Measurements from ENCODE around the gene IL4R. TPM values are rescaled to one million over a fixed set of nuclear protein-coding genes. Genes with fewer than 3 reads are reported as not detected.

IL4R gene
- total and polyA plus RNA-seq, 10 of the 15 experiments (the other 5 are each of a cell fraction or from before 2014, with no cell fraction given): 2.6 to 70.4 (median 36.6) TPM

- in situ Hi-C loops (cut with MboI) (no loop called here), intact Hi-C loops (cut with micrococcal nuclease; ENCODE audit: unreplicated experiment) (no loop called here)
- POLR2A ChIA-PET: interaction anchor here (0.6 kb wide), 1 partner anchor 11 kb away, joined by 3 read pairs; no protein-coding TSS in a partner anchor
- FAIRE-seq: no peak
- Histone ChIP-seq H4K20me1 (ENCODE audit: control insufficient read depth, insufficient read depth) (no peaks in the 10 kb centered on the region; the same call in 1 of the 2 replicates), H3K79me2 (ENCODE audit: control insufficient read depth, insufficient read depth, low read length) (peaks cover 64% of the 10 kb centered on the region), H3K27me3 (replicated peaks in 1 of 2; ENCODE audit: control insufficient read depth in 2 of 2, insufficient read depth in 2 of 2, low read length in 1 of 2) (no peaks in the 10 kb centered on the region), H3K36me3 (ENCODE audit: control insufficient read depth in 2 of 2, insufficient read depth in 2 of 2, low read length in 1 of 2) (peaks cover 1 to 3% of the 10 kb centered on the region in 2 experiments; a peak in 3 of 4 replicates), H3K4me3 (no peak overlapping the region), H3K9me3 (replicated peaks; ENCODE audit: control insufficient read depth, insufficient read depth, low read length) (no peaks in the 10 kb centered on the region; the same call in 2 of the 3 replicates), H3K4me1 (ENCODE audit: control insufficient read depth, insufficient read depth, low read length) (peaks cover 18% of the 10 kb centered on the region), H3K4me2 (ENCODE audit: control insufficient read depth, insufficient read depth) (no peak overlapping the region), H3K9ac (ENCODE audit: control insufficient read depth, insufficient read depth, low read length) (no peak overlapping the region), H3K27ac (ENCODE audit: control insufficient read depth, insufficient read depth) (no peak overlapping the region), H2AFZ (ENCODE audit: control insufficient read depth, low read depth, low read length) (no peak overlapping the region)
- BruUV-seq (replicated peaks): no TSS peak
- no peak for TF ChIP-seq CBX5 (IDR thresholded peaks at IDR 0.05; ENCODE audit: low read depth)
- no peak for TF ChIP-seq NFYB (IDR thresholded peaks at IDR 0.05; ENCODE audit: insufficient read depth, low read depth, low read length)
- no peak for TF ChIP-seq FOXK2 (IDR thresholded peaks at IDR 0.05)
- no peak for TF ChIP-seq RB1 (IDR thresholded peaks at IDR 0.05; ENCODE audit: borderline replicate concordance)
- SMC1A ChIA-PET (ENCODE audit: uncharacterized antibody, unreplicated experiment): interaction anchor here (2.1 to 9.6 kb wide), 2 partner anchors 44 to 87 kb away, joined by 8 to 65 read pairs; no protein-coding TSS in a partner anchor
- 90% methylated on average over 13 of the region's 13 CpGs for WGBS (ENCODE audit: insufficient coverage, insufficient replicate concordance, low lambda C conversion rate, missing lambda C conversion rate)
- ATAC-seq: no peak
- no peak for DNase-seq (ENCODE audit: low read depth, low spot score)
- CTCF ChIA-PET: interaction anchor here (2.4 kb wide), 1 partner anchor 44 kb away, joined by 8 read pairs; no protein-coding TSS in a partner anchor
- RAD21 ChIA-PET (ENCODE audit: unreplicated experiment): no interaction called here
Measured at GRCh38 chr16:27323781-27324561, 10.2 kb downstream of the IL4R start.

DNA sequence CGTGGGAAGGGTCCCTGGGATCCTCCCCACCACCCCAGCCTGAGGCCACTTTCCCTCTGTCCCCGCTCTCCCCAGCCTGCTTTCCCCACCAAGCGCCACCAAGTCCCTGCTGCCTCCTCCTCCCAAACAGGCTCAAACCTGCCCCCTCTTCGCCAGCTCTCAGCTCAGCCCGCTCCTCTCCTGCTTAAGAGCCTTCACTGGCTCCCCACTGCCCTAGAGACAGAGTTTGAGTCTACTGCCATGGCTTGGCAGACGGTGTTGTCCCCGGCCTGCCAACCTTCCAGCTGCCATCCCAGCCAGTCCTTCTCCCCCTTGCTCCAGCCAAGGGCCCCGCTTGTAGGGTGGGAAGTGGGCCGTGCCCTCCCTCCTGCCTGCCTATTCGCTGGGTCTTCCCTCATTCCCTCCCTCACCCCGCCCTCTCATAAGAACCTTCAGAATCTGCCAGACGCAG is 11.1 kb downstream of the IL4R start:
- H3K79me2 ChIP-seq (ENCODE audit: control insufficient read depth, insufficient read depth, low read length): peaks cover 56% of the 10 kb centered on the region
- CTCF ChIA-PET: no interaction called here
- H3K4me3 ChIP-seq: no peak overlapping the region
- peaks cover 2 to 3% of the 10 kb centered on the region in 2 experiments; a peak in 3 of 4 replicates for H3K36me3 ChIP-seq (ENCODE audit: control insufficient read depth in 2 of 2, insufficient read depth in 2 of 2, low read length in 1 of 2)
- in situ Hi-C loops (cut with MboI): no loop called here
- intact Hi-C loops (cut with micrococcal nuclease; ENCODE audit: unreplicated experiment): no loop called here
- WGBS (ENCODE audit: insufficient coverage, insufficient replicate concordance, low lambda C conversion rate, missing lambda C conversion rate): 90% methylated on average over 11 of the region's 12 CpGs
- BruUV-seq (replicated peaks): no TSS peak
- SMC1A ChIA-PET (ENCODE audit: uncharacterized antibody, unreplicated experiment): interaction anchor here (0.9 kb wide), 1 partner anchor 50 kb away, joined by 3 read pairs; no protein-coding TSS in a partner anchor
- H3K4me2 ChIP-seq (ENCODE audit: control insufficient read depth, insufficient read depth): no peak overlapping the region
- H3K9me3 ChIP-seq (replicated peaks; ENCODE audit: control insufficient read depth, insufficient read depth, low read length): no peaks in the 10 kb centered on the region; the same call in 2 of the 3 replicates
- H3K9ac ChIP-seq (ENCODE audit: control insufficient read depth, insufficient read depth, low read length): no peak overlapping the region
- no peaks in the 10 kb centered on the region; the same call in 1 of the 2 replicates for H4K20me1 ChIP-seq (ENCODE audit: control insufficient read depth, insufficient read depth)
- POLR2A ChIA-PET: no interaction called here
- no peak for ATAC-seq
- no peak for DNase-seq (ENCODE audit: low read depth, low spot score)
- no peak for FAIRE-seq
- H2AFZ ChIP-seq (ENCODE audit: control insufficient read depth, low read depth, low read length): no peak overlapping the region
- RAD21 ChIA-PET (ENCODE audit: unreplicated experiment): no interaction called here
- H3K4me1 ChIP-seq (ENCODE audit: control insufficient read depth, insufficient read depth, low read length): peaks cover 16% of the 10 kb centered on the region
- no peaks in the 10 kb centered on the region for H3K27me3 ChIP-seq (replicated peaks in 1 of 2; ENCODE audit: control insufficient read depth in 2 of 2, insufficient read depth in 2 of 2, low read length in 1 of 2)
- TF ChIP-seq JUND (IDR thresholded peaks at IDR 0.05; ENCODE audit: low read depth, low read length) (no peak), SREBF2 (IDR thresholded peaks at IDR 0.05; ENCODE audit: low read length) (no peak), SMAD1 (IDR thresholded peaks at IDR 0.05; ENCODE audit: low read depth, partially characterized antibody) (no peak), CEBPZ (IDR thresholded peaks at IDR 0.05; ENCODE audit: low read depth, low read length) (no peak)
- TF ChIP-seq, protein P1, sequence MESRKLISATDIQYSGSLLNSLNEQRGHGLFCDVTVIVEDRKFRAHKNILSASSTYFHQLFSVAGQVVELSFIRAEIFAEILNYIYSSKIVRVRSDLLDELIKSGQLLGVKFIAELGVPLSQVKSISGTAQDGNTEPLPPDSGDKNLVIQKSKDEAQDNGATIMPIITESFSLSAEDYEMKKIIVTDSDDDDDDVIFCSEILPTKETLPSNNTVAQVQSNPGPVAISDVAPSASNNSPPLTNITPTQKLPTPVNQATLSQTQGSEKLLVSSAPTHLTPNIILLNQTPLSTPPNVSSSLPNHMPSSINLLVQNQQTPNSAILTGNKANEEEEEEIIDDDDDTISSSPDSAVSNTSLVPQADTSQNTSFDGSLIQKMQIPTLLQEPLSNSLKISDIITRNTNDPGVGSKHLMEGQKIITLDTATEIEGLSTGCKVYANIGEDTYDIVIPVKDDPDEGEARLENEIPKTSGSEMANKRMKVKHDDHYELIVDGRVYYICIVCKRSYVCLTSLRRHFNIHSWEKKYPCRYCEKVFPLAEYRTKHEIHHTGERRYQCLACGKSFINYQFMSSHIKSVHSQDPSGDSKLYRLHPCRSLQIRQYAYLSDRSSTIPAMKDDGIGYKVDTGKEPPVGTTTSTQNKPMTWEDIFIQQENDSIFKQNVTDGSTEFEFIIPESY (IDR thresholded peaks at IDR 0.05): no peak
- H3K27ac ChIP-seq (ENCODE audit: control insufficient read depth, insufficient read depth): no peak overlapping the region
